Activated CD8-positive, alpha-beta T cell treated with anti-CD3 and anti-CD28 coated beads for 36 hours (primary cell): ENCODE results near the gene XIRP1. TPM values are rescaled to one million over a fixed set of nuclear protein-coding genes. Genes with fewer than 3 reads are reported as not detected.

Experiments
- ATAC-seq: fragments of 200-7000 bp; cut with Tn5 transposase; one replicate; pipeline ENCODE4 v1.10.0; 2021; ENCODE audit warnings: mild to moderate bottlenecking, moderate library complexity
- CTCF ChIA-PET: fragments of 350-600 bp; sonication (Branson Sonifier 250); formaldehyde crosslinking; loops from one replicate; lab custom pipeline; 2021; ENCODE audit warnings: antibody characterized with exemption; lab: Charles Lee
- POLR2A ChIA-PET: fragments of 350-600 bp; sonication (Branson Sonifier 250); formaldehyde crosslinking; loops from one replicate; lab custom pipeline; 2021; ENCODE audit warnings: antibody characterized with exemption; lab: Charles Lee
- DNase-seq: peaks from one replicate; pipeline ENCODE4 v3.0.0-alpha.2; 2020
- H3K27ac Mint-ChIP-seq: one replicate; pipeline ENCODE4 v1.8.0; 2021; ENCODE audit warnings: mild to moderate bottlenecking, mixed read lengths
- H3K27me3 Mint-ChIP-seq: one replicate; pipeline ENCODE4 v1.8.0; 2021; ENCODE audit warnings: mixed read lengths
- H3K36me3 Mint-ChIP-seq: one replicate; pipeline ENCODE4 v1.8.0; 2021; ENCODE audit warnings: low read depth, mixed read lengths
- H3K4me1 Mint-ChIP-seq: one replicate; pipeline ENCODE4 v1.8.0; 2021; ENCODE audit warnings: low read depth, mixed read lengths
- H3K4me3 Mint-ChIP-seq: one replicate; pipeline ENCODE4 v1.8.0; 2021; ENCODE audit warnings: mild to moderate bottlenecking, moderate library complexity, mixed read lengths
- H3K9me3 Mint-ChIP-seq: one replicate; pipeline ENCODE4 v1.8.0; 2021; ENCODE audit warnings: mixed read lengths
- CTCF ChIP-seq: fragments of 200-600 bp; IDR thresholded peaks from one replicate; pipeline ENCODE4 v1.8.0; 2022; ENCODE audit warnings: antibody characterized with exemption, mild to moderate bottlenecking
- intact Hi-C: fragments of 100-400 bp; cut with micrococcal nuclease; formaldehyde crosslinking; loops from one replicate; pipeline ENCODE4 v1.10.0; 2022
- total RNA-seq, 2 experiments: library from RNA; stranded (reverse); gene quantifications; one replicate each; pipeline ENCODE4 v1.2.3, GENCODE V29; 2021

XIRP1 gene
- total RNA-seq, 2 experiments from 2014 or later, result 2.5 TPM

- DNase-seq, result peak; percentile 1
- Mint-ChIP-seq H3K9me3 (no peaks in the 10 kb centered on the region), H3K4me1 (peaks cover 18% of the 10 kb centered on the region), H3K36me3 (no peaks in the 10 kb centered on the region), H3K27ac (no peak overlapping the region), H3K27me3 (no peaks in the 10 kb centered on the region), H3K4me3 (no peak overlapping the region)
- intact Hi-C loops, result no loop called here
- TF ChIP-seq CTCF, result no peak
- ChIA-PET CTCF (interaction anchor here (0.6 to 3.1 kb wide), 2 partner anchors 18 to 122 kb away, joined by 3 to 14 read pairs; no protein-coding TSS in a partner anchor), POLR2A (interaction anchor here (1.0 to 1.5 kb wide), 3 partner anchors 10 to 102 kb away, joined by 3 to 4 read pairs (median 3); no protein-coding TSS in a partner anchor)
- ATAC-seq, result peak; percentile 55
Measured at GRCh38 chr3:39166134-39166710, 26.2 kb downstream of the XIRP1 start.

GRCh38 chr3:39165518-39165917 is 26.9 kb downstream of the XIRP1 start:
- intact Hi-C loops, result no loop called here
- no peak for TF ChIP-seq CTCF
- no peak for ATAC-seq
- H3K9me3 Mint-ChIP-seq, result no peaks in the 10 kb centered on the region
- no peak overlapping the region for H3K4me3 Mint-ChIP-seq
- H3K36me3 Mint-ChIP-seq, result no peaks in the 10 kb centered on the region
- no peak overlapping the region for H3K27ac Mint-ChIP-seq
- no peak for DNase-seq
- no peaks in the 10 kb centered on the region for H3K27me3 Mint-ChIP-seq
- ChIA-PET CTCF (interaction anchor here (0.6 kb wide), 1 partner anchor 17 kb away, joined by 3 read pairs; no protein-coding TSS in a partner anchor), POLR2A (interaction anchor here (1.0 to 1.2 kb wide), 3 partner anchors 10 to 103 kb away, joined by 3 read pairs; no protein-coding TSS in a partner anchor)
- H3K4me1 Mint-ChIP-seq, result peaks cover 18% of the 10 kb centered on the region

GRCh38 chr3:39164414-39164813 is 28.0 kb downstream of the XIRP1 start:
- H3K9me3 Mint-ChIP-seq, result no peaks in the 10 kb centered on the region
- no peak overlapping the region for H3K4me3 Mint-ChIP-seq
- no peaks in the 10 kb centered on the region for H3K27me3 Mint-ChIP-seq
- DNase-seq (no peak), ATAC-seq (no peak)
- POLR2A ChIA-PET, result interaction anchor here (1.9 kb wide), 1 partner anchor 13 kb away, joined by 8 read pairs; no protein-coding TSS in a partner anchor
- CTCF ChIA-PET, result interaction anchor here (1.2 to 1.3 kb wide), 2 partner anchors 14 to 100 kb away, joined by 3 read pairs; no protein-coding TSS in a partner anchor
- TF ChIP-seq CTCF, result no peak
- intact Hi-C loops, result no loop called here
- H3K27ac Mint-ChIP-seq, result no peak overlapping the region
- H3K36me3 Mint-ChIP-seq, result no peaks in the 10 kb centered on the region
- peaks cover 16% of the 10 kb centered on the region for H3K4me1 Mint-ChIP-seq

DNA sequence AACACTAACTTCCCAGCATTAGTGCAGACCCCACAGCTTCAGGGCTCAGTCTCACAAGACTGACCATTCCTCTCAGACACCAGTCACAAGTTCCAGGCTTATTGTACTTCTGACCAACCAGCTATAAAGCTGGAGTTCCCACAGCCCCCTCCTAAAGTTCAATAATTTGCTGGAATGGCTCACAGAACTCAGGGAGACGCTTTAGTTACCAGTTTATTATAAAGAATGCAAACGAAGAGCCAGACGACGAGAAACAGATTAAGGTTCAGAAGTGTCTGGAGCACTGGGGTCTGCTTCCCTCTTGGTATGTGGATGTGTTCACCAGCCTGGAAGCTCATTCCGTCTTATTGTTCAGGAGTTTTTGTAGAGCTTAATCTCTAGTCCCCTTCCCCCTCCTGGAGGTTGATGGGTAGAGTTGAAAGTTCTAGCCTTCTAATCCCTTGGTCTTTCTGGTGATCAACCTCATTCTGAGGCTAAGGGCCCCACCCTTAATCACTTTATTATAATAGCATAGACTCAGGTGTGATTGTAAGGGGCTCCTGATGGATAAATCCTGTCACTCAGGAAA is 34.2 kb downstream of the XIRP1 start:
- ChIA-PET CTCF (interaction anchor here (1.5 to 4.0 kb wide), 5 partner anchors 14 to 133 kb away, joined by 6 to 16 read pairs (median 12); no protein-coding TSS in a partner anchor), POLR2A (interaction anchor here (0.8 to 1.5 kb wide), 4 partner anchors 9 to 31 kb away, joined by 3 to 6 read pairs (median 4); no protein-coding TSS in a partner anchor)
- H3K27ac Mint-ChIP-seq, result no peak overlapping the region
- no peak for TF ChIP-seq CTCF
- no peaks in the 10 kb centered on the region for H3K9me3 Mint-ChIP-seq
- no peak overlapping the region for H3K4me3 Mint-ChIP-seq
- peaks cover 1% of the 10 kb centered on the region for H3K27me3 Mint-ChIP-seq
- intact Hi-C loops, result no loop called here
- DNase-seq, result no peak
- H3K4me1 Mint-ChIP-seq, result peaks cover 23% of the 10 kb centered on the region
- no peaks in the 10 kb centered on the region for H3K36me3 Mint-ChIP-seq
- ATAC-seq, result no peak

GRCh38 chr3:39157359-39157758 is 35.0 kb downstream of the XIRP1 start:
- peaks cover 3% of the 10 kb centered on the region for H3K36me3 Mint-ChIP-seq
- ATAC-seq (no peak), DNase-seq (no peak)
- no peak overlapping the region for H3K27ac Mint-ChIP-seq
- intact Hi-C loops, result no loop called here
- no peak overlapping the region for H3K4me3 Mint-ChIP-seq
- TF ChIP-seq CTCF, result no peak
- H3K9me3 Mint-ChIP-seq, result no peaks in the 10 kb centered on the region
- POLR2A ChIA-PET, result interaction anchor here (1.3 kb wide), 1 partner anchor 10 kb away, joined by 3 read pairs; no protein-coding TSS in a partner anchor
- peaks cover 23% of the 10 kb centered on the region for H3K4me1 Mint-ChIP-seq
- H3K27me3 Mint-ChIP-seq, result peaks cover 1% of the 10 kb centered on the region
- CTCF ChIA-PET, result interaction anchor here (0.7 to 4.0 kb wide), 5 partner anchors 15 to 135 kb away, joined by 3 to 16 read pairs (median 12); no protein-coding TSS in a partner anchor
